H1 (cell line): Measurements from ENCODE around the gene PPP1R18. TPM values are rescaled to one million over a fixed set of nuclear protein-coding genes. Genes with fewer than 3 reads are reported as not detected.

Experiments used
- ATF3 ChIP-seq: IDR thresholded peaks from 2 replicates; pipeline ENCODE4 v1.6.1; 2011; ENCODE audit warnings: low read depth, mild to moderate bottlenecking, low read length; ENCODE audit not compliant: insufficient read depth
- BRCA1 ChIP-seq: IDR thresholded peaks from 2 replicates; pipeline ENCODE4 v1.6.1; 2012; ENCODE audit warnings: low read depth, low read length, improper control_type of control experiment
- EGR1 ChIP-seq: IDR thresholded peaks from 2 replicates; pipeline ENCODE4 v1.6.1; 2011; ENCODE audit warnings: low read depth, low read length, borderline replicate concordance
- KDM5A ChIP-seq: fragments of 200-600 bp; IDR thresholded peaks from 2 replicates; pipeline ENCODE4 v1.7.1; 2012; ENCODE audit warnings: mild to moderate bottlenecking, low read length, inconsistent platforms, mixed read lengths
- MAFK ChIP-seq: IDR thresholded peaks from 2 replicates; pipeline ENCODE4 v1.6.1; 2012; ENCODE audit warnings: low read depth, mild to moderate bottlenecking, improper control_type of control experiment, low read length
- POLR2A ChIP-seq, 2 experiments: IDR thresholded peaks; 1 replicate in 1 of 2; 2 replicates in 1 of 2; pipeline ENCODE4 v1.6.1; 2011; ENCODE audit warnings: low read depth in 2 of 2, low read length in 2 of 2, mild to moderate bottlenecking in 2 of 2; ENCODE audit errors: control extremely low read depth in 1 of 2
- POU5F1 ChIP-seq: IDR thresholded peaks from 2 replicates; pipeline ENCODE4 v1.6.1; 2011; ENCODE audit warnings: low read depth, mild to moderate bottlenecking, low read length, moderate library complexity
- polyA plus RNA-seq, 7 experiments: library from polyadenylated mRNA; depleted of rRNA in 3 of 7; stranded (reverse) in 5 of 7; unstranded in 2 of 7; fragments of >200 nt in 5 of 7; fragments of 200-250 nt in 2 of 7; gene quantifications; 1 replicate in 5 of 7; 2 replicates in 1 of 7; 4 replicates in 1 of 7; pipeline versions ENCODE4 v1.2.1 to v1.2.3, GENCODE V29; 2011 to 2013; ENCODE audit warnings: missing spikeins in 2 of 7, mixed read lengths in 2 of 7
- total RNA-seq: library from RNA; stranded (reverse); fragmentation: NEBNext Ultra II Directional; extraction: Animal tissue kit (Norgen Biotek cat#: 25700); gene quantifications from 2 replicates; pipeline ENCODE4 v1.2.1, GENCODE V29; 2021

Gene PPP1R18
- total and polyA plus RNA-seq, 2 of the 8 experiments (the other 6 are each of a cell fraction or from before 2014, with no cell fraction given): 25.1 to 29.1 TPM

DNA sequence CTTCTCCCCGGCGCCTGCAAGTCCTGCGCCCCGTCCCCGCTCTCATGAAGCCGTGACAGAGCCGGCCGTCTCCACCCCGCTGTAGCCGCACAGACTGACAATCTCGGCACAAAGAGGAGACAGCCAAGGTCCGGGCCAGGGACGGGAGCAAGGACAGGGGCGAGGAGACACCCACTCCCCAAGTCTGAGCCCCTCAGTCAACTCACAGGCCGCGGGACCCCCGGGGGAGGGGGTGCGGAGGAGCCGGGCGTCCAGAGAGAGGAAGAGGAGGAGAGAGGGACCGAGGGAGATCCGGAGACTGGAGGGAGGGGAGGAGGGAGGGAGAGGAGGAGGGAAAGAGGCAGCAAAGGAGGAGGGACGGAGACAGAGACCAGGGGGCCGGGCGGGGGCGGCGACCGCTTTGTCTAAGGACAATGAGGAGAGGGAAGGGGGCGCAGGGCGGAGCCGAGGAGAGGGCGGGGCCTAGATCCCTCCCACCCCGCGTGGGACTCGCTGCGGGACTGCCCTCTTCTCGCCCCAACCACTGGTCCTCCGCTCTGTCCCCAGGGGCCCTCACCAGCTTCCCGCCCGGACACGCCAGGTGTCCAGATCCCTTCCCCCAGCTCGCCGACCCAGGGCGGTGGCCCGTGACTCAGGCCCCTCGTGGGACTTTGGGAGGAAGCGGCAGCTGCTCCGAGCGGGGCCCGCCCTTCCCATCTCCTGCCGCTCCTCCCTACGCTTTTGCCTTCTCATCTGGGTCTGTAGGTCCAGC lies 638 bp upstream of the PPP1R18 start (continued):
- no peak for TF ChIP-seq MAFK
- no peak for TF ChIP-seq BRCA1
- TF ChIP-seq POU5F1: no peak
- TF ChIP-seq EGR1: peak; percentile 97
- no peak; a peak in 1 of 3 replicates for TF ChIP-seq POLR2A (IDR thresholded peaks at IDR 0.05; ENCODE audit: control extremely low read depth in 1 of 2, low read depth in 2 of 2, low read length in 2 of 2)
- TF ChIP-seq ATF3: no peak
- no peak for TF ChIP-seq KDM5A
- TF ChIP-seq, all 59 proteins: peak for 15
